MM.1S (cell line): ENCODE measurements around the gene BOK.

Experiments used
- EZH2 ChIP-seq: fragments of 300-600 bp; sonication (generic); optimal IDR thresholded peaks from 2 replicates; pipeline ENCODE3; 2017; ENCODE audit warnings: low read depth, mild to moderate bottlenecking, antibody characterized with exemption, low read length, mixed read lengths
- EZH2phosphoT487 ChIP-seq: fragments of 300-600 bp; sonication (generic); IDR thresholded peaks from 2 replicates; pipeline ENCODE4 v1.6.1; 2018; ENCODE audit warnings: antibody characterized with exemption, low read length
- TF ChIP-seq, protein P1 (sequence below): fragments of 300-600 bp; sonication (generic); IDR thresholded peaks from 2 replicates; pipeline ENCODE4 v1.5.1; 2016; ENCODE audit warnings: antibody characterized with exemption, low read length, mixed read lengths

DNA sequence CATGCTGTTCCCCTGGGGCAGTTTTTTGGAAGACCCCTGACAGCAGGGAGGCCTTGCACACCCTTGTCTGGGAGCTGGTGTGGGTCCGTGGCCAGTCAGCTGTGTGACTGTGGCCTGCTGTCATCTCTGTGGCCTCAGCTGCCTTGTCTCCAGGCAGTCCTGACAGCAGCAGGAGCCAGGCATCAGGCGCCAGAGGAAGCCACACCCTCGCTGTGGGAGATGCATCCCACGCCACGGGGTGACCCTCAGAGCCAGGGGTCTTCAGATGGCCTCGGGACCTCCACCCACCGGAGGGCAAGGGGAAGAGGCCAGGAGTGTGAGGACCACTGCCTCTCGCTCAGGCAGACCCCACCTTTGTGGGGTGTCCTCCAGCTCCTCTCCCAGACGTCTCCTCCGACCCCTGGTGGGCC, 5.0 kb downstream of the BOK start:
- TF ChIP-seq EZH2 (no peak), EZH2phosphoT487 (no peak)
- TF ChIP-seq, protein P1, sequence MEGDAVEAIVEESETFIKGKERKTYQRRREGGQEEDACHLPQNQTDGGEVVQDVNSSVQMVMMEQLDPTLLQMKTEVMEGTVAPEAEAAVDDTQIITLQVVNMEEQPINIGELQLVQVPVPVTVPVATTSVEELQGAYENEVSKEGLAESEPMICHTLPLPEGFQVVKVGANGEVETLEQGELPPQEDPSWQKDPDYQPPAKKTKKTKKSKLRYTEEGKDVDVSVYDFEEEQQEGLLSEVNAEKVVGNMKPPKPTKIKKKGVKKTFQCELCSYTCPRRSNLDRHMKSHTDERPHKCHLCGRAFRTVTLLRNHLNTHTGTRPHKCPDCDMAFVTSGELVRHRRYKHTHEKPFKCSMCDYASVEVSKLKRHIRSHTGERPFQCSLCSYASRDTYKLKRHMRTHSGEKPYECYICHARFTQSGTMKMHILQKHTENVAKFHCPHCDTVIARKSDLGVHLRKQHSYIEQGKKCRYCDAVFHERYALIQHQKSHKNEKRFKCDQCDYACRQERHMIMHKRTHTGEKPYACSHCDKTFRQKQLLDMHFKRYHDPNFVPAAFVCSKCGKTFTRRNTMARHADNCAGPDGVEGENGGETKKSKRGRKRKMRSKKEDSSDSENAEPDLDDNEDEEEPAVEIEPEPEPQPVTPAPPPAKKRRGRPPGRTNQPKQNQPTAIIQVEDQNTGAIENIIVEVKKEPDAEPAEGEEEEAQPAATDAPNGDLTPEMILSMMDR: no peak
